ENCODE data around the gene PECR. TPM values are rescaled to one million over a fixed set of nuclear protein-coding genes. Genes with fewer than 3 reads are reported as not detected.

The PECR gene
- total and polyA plus RNA-seq, 2 of the 13 experiments (the other 11 are each of a cell fraction or from before 2014, with no cell fraction given), result 151 to 153 TPM

GRCh38 chr2:216082117-216082711 is 605 bp upstream of the PECR start (continued):
- peak; percentile 63; the same call in 1 of the 2 replicates for TF ChIP-seq ZFP91 (CRISPR knock-in tag; IDR thresholded peaks at IDR 0.05; ENCODE audit: borderline replicate concordance)
- no peak for TF ChIP-seq TBX2 (CRISPR knock-in tag; IDR thresholded peaks at IDR 0.05; ENCODE audit: borderline replicate concordance)
- TF ChIP-seq ZNF484 (CRISPR knock-in tag; IDR thresholded peaks at IDR 0.05; ENCODE audit: borderline replicate concordance, low read depth), result no peak
- 0 out of 2 replicates have a peak, but pooled peaks have one; percentile 11 for TF ChIP-seq ZNF740 (CRISPR knock-in tag; IDR thresholded peaks at IDR 0.05)
- no peak for TF ChIP-seq IRX3 (CRISPR knock-in tag; IDR thresholded peaks at IDR 0.05; ENCODE audit: borderline replicate concordance, low read depth)
- no peak for TF ChIP-seq TRIM24 (CRISPR knock-in tag; IDR thresholded peaks at IDR 0.05)
- TF ChIP-seq AGO1 (IDR thresholded peaks at IDR 0.05; ENCODE audit: low read depth, low read length, poor library complexity, severe bottlenecking), result no peak
- no peak for TF ChIP-seq RORA (CRISPR knock-in tag; IDR thresholded peaks at IDR 0.05)
- no peak for TF ChIP-seq HNRNPH1 (optimal IDR thresholded peaks at IDR 0.05; ENCODE audit: low read depth, low read length)
- TF ChIP-seq ZNF354B (CRISPR knock-in tag; IDR thresholded peaks at IDR 0.05), result no peak
- TF ChIP-seq ZNF761 (CRISPR knock-in tag; conservative IDR thresholded peaks at IDR 0.05), result 0 out of 2 replicates have a peak, but pooled peaks have one; percentile 7
- no peak for TF ChIP-seq SRF (IDR thresholded peaks at IDR 0.05; ENCODE audit: low read depth, low read length)
- no peak for TF ChIP-seq ZBTB20 (CRISPR knock-in tag; IDR thresholded peaks at IDR 0.05; ENCODE audit: borderline replicate concordance, low read depth)
- TF ChIP-seq ZBTB14 (CRISPR knock-in tag; IDR thresholded peaks at IDR 0.05), result no peak
- TF ChIP-seq ZNF335 (CRISPR knock-in tag; IDR thresholded peaks at IDR 0.05), result 0 out of 2 replicates have a peak, but pooled peaks have one; percentile 36
- TF ChIP-seq THAP9 (CRISPR knock-in tag; IDR thresholded peaks at IDR 0.05; ENCODE audit: borderline replicate concordance), result 0 out of 2 replicates have a peak, but pooled peaks have one; percentile 1
- TF ChIP-seq ZBTB44 (CRISPR knock-in tag; IDR thresholded peaks at IDR 0.05), result no peak
- no peak for TF ChIP-seq REXO4 (CRISPR knock-in tag; IDR thresholded peaks at IDR 0.05; ENCODE audit: borderline replicate concordance)
- no peak for TF ChIP-seq BORCS8-MEF2B (CRISPR knock-in tag; IDR thresholded peaks at IDR 0.05)
- TF ChIP-seq HOXA3 (CRISPR knock-in tag; IDR thresholded peaks at IDR 0.05), result no peak
- TF ChIP-seq ZNF839 (CRISPR knock-in tag; IDR thresholded peaks at IDR 0.05; ENCODE audit: borderline replicate concordance), result no peak
